CD14-positive monocyte (primary cell): ENCODE data around the gene SLC26A3. TPM values are rescaled to one million over a fixed set of nuclear protein-coding genes. Genes with fewer than 3 reads are reported as not detected.

Experiments
- DNase-seq, 3 donors: peaks; one replicate each; pipeline ENCODE4 v3.0.0-alpha.2; 2011 to 2022
- H2AFZ ChIP-seq: 2 replicates; pipeline ENCODE4 v1.6.0; 2012; ENCODE audit warnings: mild to moderate bottlenecking, low read depth, low read length, inconsistent platforms; ENCODE audit not compliant: insufficient read depth, poor library complexity, severe bottlenecking
- H3K27ac ChIP-seq, 2 donors: 1 replicate in 1 of 2; 2 replicates in 1 of 2; pipeline ENCODE4 v1.5.1; 2012 to 2013; ENCODE audit warnings: low read length in 2 of 2, control low read depth in 1 of 2, inconsistent platforms in 1 of 2, low read depth in 1 of 2, mild to moderate bottlenecking in 1 of 2
- H3K27me3 ChIP-seq, 2 donors: one replicate each; pipeline versions ENCODE4 v1.6.0 to v1.6.1; 2011 to 2013; ENCODE audit warnings: low read length in 2 of 2; ENCODE audit not compliant: control insufficient read depth in 2 of 2, insufficient read depth in 2 of 2
- H3K36me3 ChIP-seq, 2 donors: replicated peaks in 1 of 2; 1 replicate in 1 of 2; 2 replicates in 1 of 2; pipeline versions ENCODE4 v1.5.1 to v1.6.1; 2012 to 2013; ENCODE audit warnings: low read length in 2 of 2, control low read depth in 1 of 2, inconsistent platforms in 1 of 2, mild to moderate bottlenecking in 1 of 2; ENCODE audit not compliant: insufficient read depth in 2 of 2, control insufficient read depth in 1 of 2
- H3K4me1 ChIP-seq, 2 donors: 1 replicate in 1 of 2; 2 replicates in 1 of 2; pipeline versions ENCODE4 v1.5.1 to v1.6.1; 2012 to 2013; ENCODE audit warnings: low read length in 2 of 2, control low read depth in 1 of 2, inconsistent platforms in 1 of 2, mild to moderate bottlenecking in 1 of 2, moderate library complexity in 1 of 2; ENCODE audit not compliant: insufficient read depth in 2 of 2, control insufficient read depth in 1 of 2
- H3K4me2 ChIP-seq: replicated peaks from 2 replicates; pipeline ENCODE3; 2012; ENCODE audit warnings: low read length, moderate library complexity, mild to moderate bottlenecking; ENCODE audit not compliant: poor library complexity, severe bottlenecking; ENCODE audit errors: extremely low read depth
- H3K4me3 ChIP-seq, 3 experiments: fragments of 200-600 bp in 1 of 3; sonication (generic) in 1 of 3; replicated peaks in 1 of 3; 1 replicate in 2 of 3; 2 replicates in 1 of 3; pipeline ENCODE4 v1.5.1; 2011 to 2013; ENCODE audit warnings: low read length in 3 of 3, mild to moderate bottlenecking in 3 of 3, control low read depth in 2 of 3, low read depth in 2 of 3, inconsistent platforms in 1 of 3, moderate library complexity in 1 of 3
- H3K79me2 ChIP-seq: 2 replicates; pipeline ENCODE4 v1.6.0; 2012; ENCODE audit warnings: mild to moderate bottlenecking, control low read depth, inconsistent platforms, low read length, moderate library complexity; ENCODE audit not compliant: insufficient read depth
- H3K9ac ChIP-seq: 2 replicates; pipeline ENCODE4 v1.6.0; 2017; ENCODE audit warnings: low read length, mild to moderate bottlenecking; ENCODE audit not compliant: insufficient read depth, poor library complexity, severe bottlenecking
- H3K9me3 ChIP-seq, 2 donors: replicated peaks in 1 of 2; 1 replicate in 1 of 2; 2 replicates in 1 of 2; pipeline versions ENCODE4 v1.5.1 to v1.6.1; 2012 to 2013; ENCODE audit warnings: low read length in 2 of 2, control low read depth in 1 of 2; ENCODE audit not compliant: control insufficient read depth in 1 of 2, insufficient read depth in 1 of 2
- H4K20me1 ChIP-seq: 2 replicates; pipeline ENCODE4 v1.6.0; 2012; ENCODE audit warnings: mild to moderate bottlenecking, low read length, control low read depth, moderate library complexity; ENCODE audit not compliant: insufficient read depth
- H3K27ac Mint-ChIP-seq, 7 donors: one replicate each; pipeline ENCODE4 v1.8.0; 2020; ENCODE audit warnings: mild to moderate bottlenecking in 7 of 7, mixed read lengths in 7 of 7, moderate library complexity in 6 of 7, inconsistent platforms in 2 of 7
- H3K27me3 Mint-ChIP-seq, 3 donors: one replicate each; pipeline ENCODE4 v1.8.0; 2021 to 2022; ENCODE audit warnings: low read depth in 3 of 3, mild to moderate bottlenecking in 3 of 3, mixed read lengths in 3 of 3, moderate library complexity in 3 of 3, inconsistent platforms in 1 of 3
- H3K36me3 Mint-ChIP-seq, 2 donors: one replicate each; pipeline ENCODE4 v1.8.0; 2020; ENCODE audit warnings: mixed read lengths in 2 of 2, inconsistent platforms in 1 of 2, mild to moderate bottlenecking in 1 of 2
- H3K4me1 Mint-ChIP-seq: one replicate; pipeline ENCODE4 v1.8.0; 2020; ENCODE audit warnings: mild to moderate bottlenecking, mixed read lengths
- H3K4me3 Mint-ChIP-seq, 2 donors: one replicate each; pipeline ENCODE4 v1.8.0; 2020; ENCODE audit warnings: mild to moderate bottlenecking in 2 of 2, mixed read lengths in 2 of 2, moderate library complexity in 1 of 2
- H3K9me3 Mint-ChIP-seq, 7 donors: one replicate each; pipeline ENCODE4 v1.8.0; 2020 to 2022; ENCODE audit warnings: mixed read lengths in 7 of 7, mild to moderate bottlenecking in 6 of 7, moderate library complexity in 6 of 7, inconsistent platforms in 2 of 7
- WGBS: methylation state at CpG from one replicate; pipeline ENCODE4 v1.1.5; 2013; ENCODE audit warnings: missing lambda C conversion rate; ENCODE audit not compliant: insufficient coverage; 5-methylcytosine and 5-hydroxymethylcytosine counted together
- intact Hi-C, 2 donors: fragments of 100-400 bp; cut with micrococcal nuclease; formaldehyde crosslinking; loops; one replicate each; pipeline versions ENCODE4 v1.15.0 to v1.15.1; 2023
- polyA plus RNA-seq, 3 donors: library from polyadenylated mRNA; depleted of rRNA in 1 of 3; unstranded in 2 of 3; stranded (reverse) in 1 of 3; fragments of 300-500 nt in 2 of 3; fragments of >200 nt in 1 of 3; fragmentation: Illumina TruSeq in 2 of 3; gene quantifications; 1 replicate in 2 of 3; 2 replicates in 1 of 3; pipeline ENCODE4 v1.2.3, GENCODE V29; 2012 to 2021
- TF ChIP-seq, protein P1 (sequence below): fragments of 200-600 bp; IDR thresholded peaks from one replicate; pipeline ENCODE4 v1.8.0; 2022; ENCODE audit warnings: antibody characterized with exemption, mild to moderate bottlenecking

SLC26A3 gene
- polyA plus RNA-seq, 3 donors: not detected

DNA sequence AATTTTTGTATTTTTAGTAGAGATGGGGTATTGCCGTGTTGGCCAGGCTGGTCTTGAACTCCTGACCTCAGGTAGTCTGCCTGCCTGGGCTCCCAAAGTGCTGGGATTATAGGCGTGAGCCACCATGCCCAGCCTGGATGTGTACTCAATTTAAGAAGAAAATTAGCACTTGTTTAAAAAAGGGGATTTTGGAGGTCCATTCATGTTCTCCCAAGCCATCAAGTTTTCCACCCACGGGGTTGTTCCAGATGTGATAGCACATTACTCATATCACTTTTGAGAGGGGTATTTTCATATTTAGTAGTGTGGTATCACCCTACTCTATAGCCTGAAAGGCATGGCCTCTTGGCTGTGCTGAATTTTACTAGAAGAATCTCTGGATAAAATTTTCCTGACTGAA lies 10.5 kb upstream of the SLC26A3 start:
- peaks cover 0 to 3% (median 0%) of the 10 kb centered on the region in 7 donors for H3K9me3 Mint-ChIP-seq
- Histone ChIP-seq H3K4me2 (no peak overlapping the region), H3K79me2 (no peaks in the 10 kb centered on the region), H3K27ac (no peak overlapping the region), H3K36me3 (no peaks in the 10 kb centered on the region), H3K4me1 (no peaks in the 10 kb centered on the region), H3K4me3 (no peak overlapping the region), H3K9ac (no peak overlapping the region), H4K20me1 (no peaks in the 10 kb centered on the region), H3K27me3 (no peaks in the 10 kb centered on the region), H3K9me3 (no peaks in the 10 kb centered on the region), H2AFZ (no peak overlapping the region)
- H3K4me1 Mint-ChIP-seq: no peaks in the 10 kb centered on the region
- H3K4me3 Mint-ChIP-seq: no peak overlapping the region
- 78% methylated on average over 1 of the region's 3 CpGs for WGBS
- intact Hi-C loops: no loop called here
- H3K27me3 Mint-ChIP-seq: peaks cover 0 to 3% (median 2%) of the 10 kb centered on the region in 3 donors
- DNase-seq: no peak
- TF ChIP-seq, protein P1, sequence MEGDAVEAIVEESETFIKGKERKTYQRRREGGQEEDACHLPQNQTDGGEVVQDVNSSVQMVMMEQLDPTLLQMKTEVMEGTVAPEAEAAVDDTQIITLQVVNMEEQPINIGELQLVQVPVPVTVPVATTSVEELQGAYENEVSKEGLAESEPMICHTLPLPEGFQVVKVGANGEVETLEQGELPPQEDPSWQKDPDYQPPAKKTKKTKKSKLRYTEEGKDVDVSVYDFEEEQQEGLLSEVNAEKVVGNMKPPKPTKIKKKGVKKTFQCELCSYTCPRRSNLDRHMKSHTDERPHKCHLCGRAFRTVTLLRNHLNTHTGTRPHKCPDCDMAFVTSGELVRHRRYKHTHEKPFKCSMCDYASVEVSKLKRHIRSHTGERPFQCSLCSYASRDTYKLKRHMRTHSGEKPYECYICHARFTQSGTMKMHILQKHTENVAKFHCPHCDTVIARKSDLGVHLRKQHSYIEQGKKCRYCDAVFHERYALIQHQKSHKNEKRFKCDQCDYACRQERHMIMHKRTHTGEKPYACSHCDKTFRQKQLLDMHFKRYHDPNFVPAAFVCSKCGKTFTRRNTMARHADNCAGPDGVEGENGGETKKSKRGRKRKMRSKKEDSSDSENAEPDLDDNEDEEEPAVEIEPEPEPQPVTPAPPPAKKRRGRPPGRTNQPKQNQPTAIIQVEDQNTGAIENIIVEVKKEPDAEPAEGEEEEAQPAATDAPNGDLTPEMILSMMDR: no peak
- H3K27ac Mint-ChIP-seq: no peak overlapping the region
- no peaks in the 10 kb centered on the region for H3K36me3 Mint-ChIP-seq

DNA sequence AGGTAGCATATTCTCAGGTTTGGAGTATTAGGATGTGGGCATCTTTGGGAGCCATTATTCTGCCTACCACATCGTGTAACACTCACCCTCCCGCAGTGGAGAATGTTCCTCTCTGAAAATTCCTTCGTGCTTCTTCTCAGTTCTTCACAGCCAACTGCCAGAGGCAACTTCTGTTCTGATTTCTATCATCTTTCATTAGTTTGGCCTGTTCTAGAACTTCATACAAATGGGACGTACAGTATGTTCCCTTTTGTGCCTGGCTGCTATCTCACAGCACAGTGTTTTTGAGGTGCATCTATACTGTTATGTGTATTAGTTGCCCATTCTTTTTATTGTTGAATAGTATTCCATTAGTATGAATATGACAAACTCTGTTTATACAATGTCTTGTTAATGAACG lies 8.9 kb upstream of the SLC26A3 start:
- no peak overlapping the region for H3K4me3 Mint-ChIP-seq
- peaks cover 0 to 3% (median 2%) of the 10 kb centered on the region in 3 donors for H3K27me3 Mint-ChIP-seq
- H3K4me1 ChIP-seq: no peaks in the 10 kb centered on the region
- TF ChIP-seq, protein P1: no peak
- no peak overlapping the region for H3K27ac Mint-ChIP-seq
- no peaks in the 10 kb centered on the region for H4K20me1 ChIP-seq
- H3K36me3 ChIP-seq: no peaks in the 10 kb centered on the region
- H3K9me3 ChIP-seq: no peaks in the 10 kb centered on the region
- no peak overlapping the region for H2AFZ ChIP-seq
- H3K9me3 Mint-ChIP-seq: peaks cover 0 to 3% (median 0%) of the 10 kb centered on the region in 7 donors
- no peak overlapping the region for H3K4me2 ChIP-seq
- no peak overlapping the region for H3K4me3 ChIP-seq
- intact Hi-C loops: no loop called here
- WGBS: 94% methylated on average over 3 of the region's 5 CpGs
- no peak for DNase-seq
- H3K4me1 Mint-ChIP-seq: no peaks in the 10 kb centered on the region
- H3K27me3 ChIP-seq: no peaks in the 10 kb centered on the region
- H3K36me3 Mint-ChIP-seq: no peaks in the 10 kb centered on the region
- no peaks in the 10 kb centered on the region for H3K79me2 ChIP-seq
- no peak overlapping the region for H3K9ac ChIP-seq
- no peak overlapping the region for H3K27ac ChIP-seq
